ENCODE results near the gene PLA2G5. TPM values are rescaled to one million over a fixed set of nuclear protein-coding genes. Genes with fewer than 3 reads are reported as not detected.

Gene PLA2G5
- total and polyA plus RNA-seq, 9 donors: 19.3 to 141 (median 67.4) TPM

DNA sequence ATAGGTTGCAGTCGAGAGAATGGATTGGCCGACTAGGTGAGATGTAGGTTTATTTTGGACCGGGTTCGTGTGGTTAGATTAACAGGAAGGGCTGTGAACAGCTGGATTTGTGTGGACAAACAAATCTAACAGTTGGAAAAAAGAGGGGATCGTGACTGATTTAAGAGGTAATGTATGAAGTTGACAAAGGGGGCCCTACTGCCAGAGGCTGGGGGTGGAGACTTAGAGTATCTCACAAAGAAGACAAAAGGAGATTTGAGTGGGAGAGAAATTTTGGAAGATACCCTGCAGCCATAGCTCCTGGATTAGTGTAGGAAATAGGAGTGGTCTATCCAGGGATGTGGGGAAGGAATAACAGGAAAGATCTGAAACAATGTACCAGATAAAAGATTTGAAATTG lies 38.8 kb upstream of the PLA2G5 start:
- intact Hi-C loops (cut with DNase I): loop anchor here in 1 of 4 donors (10.0 kb wide), 1 partner anchor 56 kb away; the partner anchor contains the start of gene PLA2G2A
- TF ChIP-seq, protein P1, sequence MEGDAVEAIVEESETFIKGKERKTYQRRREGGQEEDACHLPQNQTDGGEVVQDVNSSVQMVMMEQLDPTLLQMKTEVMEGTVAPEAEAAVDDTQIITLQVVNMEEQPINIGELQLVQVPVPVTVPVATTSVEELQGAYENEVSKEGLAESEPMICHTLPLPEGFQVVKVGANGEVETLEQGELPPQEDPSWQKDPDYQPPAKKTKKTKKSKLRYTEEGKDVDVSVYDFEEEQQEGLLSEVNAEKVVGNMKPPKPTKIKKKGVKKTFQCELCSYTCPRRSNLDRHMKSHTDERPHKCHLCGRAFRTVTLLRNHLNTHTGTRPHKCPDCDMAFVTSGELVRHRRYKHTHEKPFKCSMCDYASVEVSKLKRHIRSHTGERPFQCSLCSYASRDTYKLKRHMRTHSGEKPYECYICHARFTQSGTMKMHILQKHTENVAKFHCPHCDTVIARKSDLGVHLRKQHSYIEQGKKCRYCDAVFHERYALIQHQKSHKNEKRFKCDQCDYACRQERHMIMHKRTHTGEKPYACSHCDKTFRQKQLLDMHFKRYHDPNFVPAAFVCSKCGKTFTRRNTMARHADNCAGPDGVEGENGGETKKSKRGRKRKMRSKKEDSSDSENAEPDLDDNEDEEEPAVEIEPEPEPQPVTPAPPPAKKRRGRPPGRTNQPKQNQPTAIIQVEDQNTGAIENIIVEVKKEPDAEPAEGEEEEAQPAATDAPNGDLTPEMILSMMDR (IDR thresholded peaks at IDR 0.05): no peak
- TF ChIP-seq EP300 (IDR thresholded peaks at IDR 0.05) (no peak), POLR2A (IDR thresholded peaks at IDR 0.05) (no peak)
- Histone ChIP-seq H3K36me3 (no peaks in the 10 kb centered on the region), H3K4me3 (peak overlapping the region; percentile 40), H3K27me3 (no peaks in the 10 kb centered on the region), H3K9me3 (no peaks in the 10 kb centered on the region), H3K27ac (no peak overlapping the region), H3K4me1 (ENCODE audit: insufficient read depth) (peaks cover 14% of the 10 kb centered on the region)
- DNase-seq: no peak
- 35 to 51% (median 48%) methylated on average over 5 of the region's 5 CpGs for WGBS, 3 donors

DNA sequence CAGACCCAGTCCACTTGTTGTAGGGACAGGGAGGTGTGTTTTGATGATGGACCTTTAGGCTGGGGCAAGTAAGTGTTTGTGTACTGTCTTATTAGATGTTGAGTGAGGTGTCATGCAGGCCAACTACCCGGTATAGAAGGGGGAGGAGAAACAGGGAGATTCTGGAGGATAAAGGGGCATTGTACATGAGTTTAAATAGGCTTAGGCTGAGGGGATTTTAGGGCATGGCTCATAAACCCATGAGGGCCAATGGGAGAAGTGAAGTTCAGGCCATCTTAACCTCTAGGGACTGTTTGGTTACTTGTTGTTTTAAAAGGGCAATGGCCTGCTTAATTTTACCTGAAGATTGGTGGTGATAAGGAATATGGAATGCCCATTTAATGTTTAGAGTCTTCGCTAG lies 38.2 kb upstream of the PLA2G5 start:
- 81 to 83% (median 83%) methylated on average over 2 of the region's 2 CpGs for WGBS, 3 donors
- Histone ChIP-seq H3K4me1 (ENCODE audit: insufficient read depth) (peaks cover 14% of the 10 kb centered on the region), H3K4me3 (peak overlapping the region; percentile 40), H3K36me3 (no peaks in the 10 kb centered on the region), H3K27ac (no peak overlapping the region), H3K27me3 (no peaks in the 10 kb centered on the region), H3K9me3 (no peaks in the 10 kb centered on the region)
- no peak for DNase-seq
- TF ChIP-seq EP300 (IDR thresholded peaks at IDR 0.05): no peak
- TF ChIP-seq, protein P1 (IDR thresholded peaks at IDR 0.05): no peak
- intact Hi-C loops (cut with DNase I): loop anchor here in 1 of 4 donors (10.0 kb wide), 1 partner anchor 57 kb away; the partner anchor contains the start of gene PLA2G2A

DNA sequence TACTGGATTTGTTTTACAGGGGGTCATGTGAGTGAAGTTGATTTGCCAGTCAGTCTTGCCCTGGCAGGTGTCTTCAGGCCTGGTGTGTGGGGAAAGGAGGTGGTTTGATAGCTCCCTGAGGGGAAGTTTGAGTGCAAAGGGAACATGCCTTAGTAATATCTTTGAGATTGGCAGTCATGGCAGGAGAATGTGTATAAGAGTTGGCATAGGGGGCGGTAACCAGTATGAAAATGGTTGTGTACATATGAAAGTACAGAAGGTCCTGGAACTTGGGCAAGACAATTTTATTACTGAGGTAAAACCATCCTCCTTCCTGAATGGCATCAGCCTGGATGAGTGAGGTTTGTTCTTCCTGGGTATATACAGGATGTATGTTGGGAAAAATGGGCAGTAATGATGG lies 37.6 kb upstream of the PLA2G5 start:
- H3K4me3 ChIP-seq: no peak overlapping the region
- no peaks in the 10 kb centered on the region for H3K9me3 ChIP-seq
- intact Hi-C loops (cut with DNase I): loop anchor here in 1 of 4 donors (10.0 kb wide), 1 partner anchor 58 kb away; the partner anchor contains the start of gene PLA2G2A
- TF ChIP-seq EP300 (IDR thresholded peaks at IDR 0.05) (no peak), POLR2A (IDR thresholded peaks at IDR 0.05) (no peak)
- TF ChIP-seq, protein P1 (IDR thresholded peaks at IDR 0.05): no peak
- 94 to 97% (median 97%) methylated on average over 1 of the region's 1 CpG for WGBS, 3 donors
- peaks cover 16% of the 10 kb centered on the region for H3K4me1 ChIP-seq (ENCODE audit: insufficient read depth)
- no peak overlapping the region for H3K27ac ChIP-seq
- H3K36me3 ChIP-seq: no peaks in the 10 kb centered on the region
- no peak for DNase-seq
- no peaks in the 10 kb centered on the region for H3K27me3 ChIP-seq

DNA sequence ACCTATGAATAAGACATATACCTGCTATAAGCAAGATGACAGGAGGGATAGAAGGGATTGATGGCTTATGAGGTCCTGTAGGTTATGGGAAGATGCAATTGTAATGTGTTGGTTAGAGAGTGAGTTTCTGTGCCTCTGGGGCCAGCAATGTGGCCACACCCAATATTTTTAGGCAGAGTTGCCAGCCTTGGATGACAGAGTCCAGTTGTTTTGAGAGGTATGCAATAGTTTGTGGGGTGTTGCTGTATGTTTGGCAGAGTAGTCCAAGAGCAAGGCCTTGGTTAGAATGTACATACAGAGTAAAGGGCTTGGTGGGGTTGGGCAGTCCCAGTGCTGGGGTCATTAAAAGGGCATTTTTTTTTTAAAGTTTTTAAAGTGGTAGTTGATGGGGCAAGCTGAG lies 36.6 kb upstream of the PLA2G5 start:
- DNase-seq: no peak
- Histone ChIP-seq H3K36me3 (no peaks in the 10 kb centered on the region), H3K9me3 (no peaks in the 10 kb centered on the region), H3K27ac (no peak overlapping the region), H3K27me3 (no peaks in the 10 kb centered on the region), H3K4me1 (ENCODE audit: insufficient read depth) (peaks cover 21% of the 10 kb centered on the region), H3K4me3 (no peak overlapping the region)
- intact Hi-C loops (cut with DNase I): loop anchor here in 1 of 4 donors (10.0 kb wide), 1 partner anchor 59 kb away; the partner anchor contains the start of gene PLA2G2A
- TF ChIP-seq, protein P1 (IDR thresholded peaks at IDR 0.05): no peak
- TF ChIP-seq POLR2A (IDR thresholded peaks at IDR 0.05) (no peak), EP300 (IDR thresholded peaks at IDR 0.05) (no peak)
